Trophoblast cell (in vitro differentiated cells and primary cell): ENCODE results near the gene C3AR1.
A peak's percentile ranks its signal among the peaks of the same experiment; 100 is the strongest.

Source experiments
- DNase-seq, 2 donors: peaks; one replicate each; pipeline ENCODE4 v3.0.0-alpha.2; 2016
- H2AFZ ChIP-seq: 2 replicates; pipeline ENCODE4 v1.6.1; 2013; ENCODE audit warnings: low read length, moderate library complexity, mild to moderate bottlenecking; ENCODE audit not compliant: insufficient read depth, poor library complexity
- H2AK5ac ChIP-seq: 2 replicates; pipeline ENCODE4 v1.6.1; 2013; ENCODE audit warnings: mild to moderate bottlenecking, low read length
- H2BK120ac ChIP-seq: 2 replicates; pipeline ENCODE4 v1.6.1; 2013; ENCODE audit warnings: low read length, mild to moderate bottlenecking, moderate library complexity; ENCODE audit not compliant: insufficient read depth, poor library complexity
- H2BK12ac ChIP-seq: 2 replicates; pipeline ENCODE4 v1.6.1; 2013; ENCODE audit warnings: mild to moderate bottlenecking, low read length, moderate library complexity
- H2BK5ac ChIP-seq: 2 replicates; pipeline ENCODE4 v1.6.1; 2013; ENCODE audit warnings: low read length, low read depth, moderate library complexity, mild to moderate bottlenecking; ENCODE audit not compliant: poor library complexity
- H3K14ac ChIP-seq: 2 replicates; pipeline ENCODE4 v1.6.1; 2013; ENCODE audit warnings: mild to moderate bottlenecking, low read length
- H3K18ac ChIP-seq: 2 replicates; pipeline ENCODE4 v1.6.1; 2013; ENCODE audit warnings: mild to moderate bottlenecking, low read length
- H3K23ac ChIP-seq: 2 replicates; pipeline ENCODE4 v1.6.1; 2013; ENCODE audit warnings: low read length
- H3K27ac ChIP-seq: 2 replicates; pipeline ENCODE4 v1.5.1; 2013; ENCODE audit warnings: low read depth, mild to moderate bottlenecking, inconsistent platforms, low read length, moderate library complexity
- H3K27me3 ChIP-seq: 2 replicates; pipeline ENCODE4 v1.6.1; 2013; ENCODE audit warnings: inconsistent platforms, mild to moderate bottlenecking, low read length, moderate library complexity; ENCODE audit not compliant: insufficient read depth
- H3K36me3 ChIP-seq, 2 experiments: 1 replicate in 1 of 2; 2 replicates in 1 of 2; pipeline ENCODE4 v1.6.1; 2013; ENCODE audit warnings: low read length in 2 of 2, mild to moderate bottlenecking in 2 of 2, moderate library complexity in 1 of 2; ENCODE audit not compliant: insufficient read depth in 2 of 2, control insufficient read depth in 1 of 2
- H3K4ac ChIP-seq: 2 replicates; pipeline ENCODE4 v1.6.1; 2013; ENCODE audit warnings: low read depth, mild to moderate bottlenecking, low read length, moderate library complexity
- H3K4me1 ChIP-seq, 2 experiments: 1 replicate in 1 of 2; 2 replicates in 1 of 2; pipeline ENCODE4 v1.6.1; 2013; ENCODE audit warnings: low read length in 2 of 2, mild to moderate bottlenecking in 2 of 2, moderate library complexity in 1 of 2; ENCODE audit not compliant: insufficient read depth in 2 of 2, control insufficient read depth in 1 of 2
- H3K4me2 ChIP-seq: 2 replicates; pipeline ENCODE4 v1.6.1; 2013; ENCODE audit warnings: inconsistent platforms, mild to moderate bottlenecking, low read length, moderate library complexity
- H3K4me3 ChIP-seq: 2 replicates; pipeline ENCODE4 v1.5.1; 2013; ENCODE audit warnings: mild to moderate bottlenecking, low read depth, low read length, inconsistent platforms
- H3K79me1 ChIP-seq: one replicate; pipeline ENCODE4 v1.6.1; 2013; ENCODE audit warnings: low read length
- H3K79me2 ChIP-seq: 2 replicates; pipeline ENCODE4 v1.6.1; 2013; ENCODE audit warnings: low read length, mild to moderate bottlenecking; ENCODE audit not compliant: control insufficient read depth, insufficient read depth, poor library complexity
- H3K9ac ChIP-seq: 2 replicates; pipeline ENCODE4 v1.6.1; 2013; ENCODE audit warnings: mild to moderate bottlenecking, low read length
- H3K9me3 ChIP-seq: 2 replicates; pipeline ENCODE4 v1.6.1; 2013; ENCODE audit warnings: low read depth, mild to moderate bottlenecking, control low read depth, inconsistent platforms, low read length; ENCODE audit not compliant: insufficient read depth
- H4K12ac ChIP-seq: 2 replicates; pipeline ENCODE4 v1.6.1; 2013; ENCODE audit warnings: low read depth, mild to moderate bottlenecking, low read length, moderate library complexity
- H4K8ac ChIP-seq: 2 replicates; pipeline ENCODE4 v1.6.1; 2013; ENCODE audit warnings: low read depth, mild to moderate bottlenecking, low read length, moderate library complexity
- H4K91ac ChIP-seq: one replicate; pipeline ENCODE4 v1.6.1; 2013; ENCODE audit warnings: low read depth, mild to moderate bottlenecking, low read length, moderate library complexity
- WGBS: extraction: QIAGEN DNeasy Blood & Tissue Kit; methylation state at CpG from one replicate; pipeline ENCODE4 v1.1.7; 2013; ENCODE audit warnings: missing lambda C conversion rate; ENCODE audit not compliant: insufficient read length, insufficient coverage; ENCODE audit errors: extremely low coverage; 5-methylcytosine and 5-hydroxymethylcytosine counted together

The C3AR1 gene

GRCh38 chr12:8037947-8038346 lies 28.2 kb downstream of the C3AR1 start:
- H3K27me3 ChIP-seq: no peaks in the 10 kb centered on the region
- H3K9me3 ChIP-seq: no peaks in the 10 kb centered on the region
- no peak overlapping the region for H3K18ac ChIP-seq
- no peak overlapping the region for H2AFZ ChIP-seq
- no peak overlapping the region for H2AK5ac ChIP-seq
- H3K79me1 ChIP-seq: peaks cover 3% of the 10 kb centered on the region
- no peak overlapping the region for H4K12ac ChIP-seq
- peaks cover 3% of the 10 kb centered on the region for H3K79me2 ChIP-seq
- H3K27ac ChIP-seq: no peak overlapping the region
- no peak overlapping the region for H2BK12ac ChIP-seq
- H3K23ac ChIP-seq: no peak overlapping the region
- H2BK120ac ChIP-seq: no peak overlapping the region
- no CpG with 5 or more reads among the region's 6 CpGs for WGBS
- no peak overlapping the region for H3K4me2 ChIP-seq
- H3K4me1 ChIP-seq: peaks cover 17 to 33% of the 10 kb centered on the region in 2 experiments
- no peak overlapping the region for H3K4me3 ChIP-seq
- no peak overlapping the region for H4K91ac ChIP-seq
- no peak overlapping the region for H3K9ac ChIP-seq
- H2BK5ac ChIP-seq: no peak overlapping the region
- no peak overlapping the region for H4K8ac ChIP-seq
- DNase-seq: no peak
- H3K36me3 ChIP-seq: peaks cover 9 to 14% of the 10 kb centered on the region in 2 experiments
- H3K4ac ChIP-seq: no peak overlapping the region
- H3K14ac ChIP-seq: no peak overlapping the region

- Histone ChIP-seq H3K18ac (no peak overlapping the region), H2AFZ (no peak overlapping the region), H3K9ac (no peak overlapping the region), H3K4me3 (no peak overlapping the region), H3K4me2 (no peak overlapping the region), H3K9me3 (no peaks in the 10 kb centered on the region), H2BK12ac (no peak overlapping the region), H2BK120ac (no peak overlapping the region), H3K14ac (no peak overlapping the region), H3K79me2 (peaks cover 9% of the 10 kb centered on the region), H3K27ac (no peak overlapping the region), H2AK5ac (no peak overlapping the region), H3K23ac (no peak overlapping the region), H4K12ac (no peak overlapping the region), H3K4ac (no peak overlapping the region), H3K27me3 (no peaks in the 10 kb centered on the region), H3K36me3 (peaks cover 8 to 14% of the 10 kb centered on the region in 2 experiments), H3K4me1 (peaks cover 17 to 33% of the 10 kb centered on the region in 2 experiments), H4K91ac (no peak overlapping the region), H2BK5ac (no peak overlapping the region), H3K79me1 (peaks cover 9% of the 10 kb centered on the region), H4K8ac (no peak overlapping the region)
- WGBS: no CpG with 5 or more reads among the region's 6 CpGs
- no peak for DNase-seq
Observed at GRCh38 chr12:8037046-8037663, 29.0 kb downstream of the C3AR1 start.

- Histone ChIP-seq H3K4me3 (no peak overlapping the region), H3K4ac (no peak overlapping the region), H4K8ac (no peak overlapping the region), H4K12ac (no peak overlapping the region), H3K79me1 (peaks cover 9% of the 10 kb centered on the region), H3K14ac (no peak overlapping the region), H2BK12ac (no peak overlapping the region), H2BK120ac (no peak overlapping the region), H2BK5ac (no peak overlapping the region), H2AFZ (no peak overlapping the region), H3K18ac (no peak overlapping the region), H3K79me2 (peaks cover 9% of the 10 kb centered on the region), H3K4me1 (peaks cover 17 to 33% of the 10 kb centered on the region in 2 experiments), H4K91ac (no peak overlapping the region), H3K27me3 (no peaks in the 10 kb centered on the region), H3K4me2 (no peak overlapping the region), H3K23ac (no peak overlapping the region), H3K9me3 (no peaks in the 10 kb centered on the region), H3K27ac (no peak overlapping the region), H3K36me3 (peaks cover 5 to 9% of the 10 kb centered on the region in 2 experiments), H2AK5ac (no peak overlapping the region), H3K9ac (no peak overlapping the region)
- DNase-seq: no peak
- WGBS: no CpG with 5 or more reads among the region's 8 CpGs
Observed at GRCh38 chr12:8036346-8036745, 29.8 kb downstream of the C3AR1 start.

GRCh38 chr12:8035440-8036010 lies 30.6 kb downstream of the C3AR1 start:
- Histone ChIP-seq H3K4ac (no peak overlapping the region), H2BK120ac (no peak overlapping the region), H2BK5ac (peak overlapping the region; percentile 8), H3K9me3 (no peaks in the 10 kb centered on the region), H2AFZ (no peak overlapping the region), H3K4me1 (peaks cover 17 to 33% of the 10 kb centered on the region in 2 experiments), H4K91ac (peak overlapping the region; percentile 3), H2BK12ac (no peak overlapping the region), H3K18ac (no peak overlapping the region), H3K14ac (no peak overlapping the region), H2AK5ac (no peak overlapping the region), H3K36me3 (peaks cover 3 to 7% of the 10 kb centered on the region in 2 experiments), H3K27me3 (no peaks in the 10 kb centered on the region), H3K27ac (peak overlapping the region; percentile 42), H4K12ac (no peak overlapping the region), H3K9ac (no peak overlapping the region), H3K79me1 (peaks cover 9% of the 10 kb centered on the region), H3K79me2 (peaks cover 9% of the 10 kb centered on the region), H3K4me2 (peak overlapping the region; percentile 13), H3K4me3 (no peak overlapping the region), H4K8ac (no peak overlapping the region), H3K23ac (no peak overlapping the region)
- WGBS: no CpG with 5 or more reads among the region's 5 CpGs
- peak; percentile 58 to 70 for DNase-seq
